NOMO-1 (cell line): Measurements from ENCODE around the gene LINS1.
A peak's percentile ranks its signal among the peaks of the same experiment; 100 is the strongest.

Source experiments
- DNase-seq, 2 experiments: peaks; one replicate each; lab custom pipeline; 2025; ENCODE audit not compliant: unreplicated experiment in 2 of 2; lab: John Stamatoyannopoulos, UW

LINS1 gene

GRCh38 chr15:100602064-100602822, at the start of gene LINS1, which contains the start of gene ASB7:
Gene LINS1, minus strand, starts transcription at chr15:100602184. Its CDS starts 21,342 bp downstream, at chr15:100580842.
Gene ASB7, plus strand, starts transcription at chr15:100602589. Its CDS starts 9,628 bp downstream, at chr15:100612217.
- DNase-seq: peak; percentile 98 to 100

GRCh38 chr15:100651253-100651652, 49.3 kb upstream of the LINS1 start:
- DNase-seq: no peak

- DNase-seq: no peak
Measured at GRCh38 chr15:100650685-100651084, 48.7 kb upstream of the LINS1 start.

GRCh38 chr15:100648951-100649350, 47.0 kb upstream of the LINS1 start:
- DNase-seq: no peak

- DNase-seq: no peak
Measured at GRCh38 chr15:100645671-100646070, 43.7 kb upstream of the LINS1 start.

GRCh38 chr15:100642950-100643338, 41.0 kb upstream of the LINS1 start:
- no peak for DNase-seq

- no peak for DNase-seq
Measured at GRCh38 chr15:100642213-100642949, 40.4 kb upstream of the LINS1 start.

- no peak for DNase-seq
Measured at GRCh38 chr15:100638177-100638730, 36.3 kb upstream of the LINS1 start.

GRCh38 chr15:100635406-100636071, 33.6 kb upstream of the LINS1 start:
- no peak for DNase-seq

GRCh38 chr15:100633763-100634075, 31.7 kb upstream of the LINS1 start:
- DNase-seq: no peak

- no peak for DNase-seq
Measured at GRCh38 chr15:100631831-100632230, 29.8 kb upstream of the LINS1 start.

- DNase-seq: no peak
Measured at GRCh38 chr15:100628746-100629145, 26.8 kb upstream of the LINS1 start.

- DNase-seq: peak; percentile 39 to 75
Measured at GRCh38 chr15:100627789-100628395, 25.9 kb upstream of the LINS1 start.

- no peak for DNase-seq
Measured at GRCh38 chr15:100623301-100623700, 21.3 kb upstream of the LINS1 start.

- no peak for DNase-seq
Measured at GRCh38 chr15:100616700-100617099, 14.7 kb upstream of the LINS1 start.

GRCh38 chr15:100615801-100616200, 13.8 kb upstream of the LINS1 start:
- DNase-seq: no peak

GRCh38 chr15:100614918-100615317, 12.9 kb upstream of the LINS1 start:
- DNase-seq: no peak

GRCh38 chr15:100614336-100614735, 12.4 kb upstream of the LINS1 start:
- DNase-seq: no peak

- no peak for DNase-seq
Measured at GRCh38 chr15:100613208-100613607, 11.2 kb upstream of the LINS1 start.

- DNase-seq: peak; percentile 70 to 82
Measured at GRCh38 chr15:100612539-100612938, 10.6 kb upstream of the LINS1 start.
